OCI-LY1 (cell line): ENCODE measurements around the gene PGBD5.

Source experiments
- EZH2 ChIP-seq: fragments of 200-600 bp; sonication (generic), shearing (Covaris generic); IDR thresholded peaks from 2 replicates; pipeline ENCODE4 v1.8.0; 2017; ENCODE audit warnings: borderline replicate concordance, mixed run types, mild to moderate bottlenecking, antibody characterized with exemption, low read length, moderate library complexity, mixed read lengths
- TF ChIP-seq, protein P1 (sequence below): fragments of 200-600 bp; sonication (generic), shearing (Covaris generic); IDR thresholded peaks from 2 replicates; pipeline ENCODE4 v1.5.1; 2017; ENCODE audit warnings: mild to moderate bottlenecking, antibody characterized with exemption, low read length, moderate library complexity, mixed read lengths

- no peak for TF ChIP-seq EZH2
- TF ChIP-seq, protein P1, sequence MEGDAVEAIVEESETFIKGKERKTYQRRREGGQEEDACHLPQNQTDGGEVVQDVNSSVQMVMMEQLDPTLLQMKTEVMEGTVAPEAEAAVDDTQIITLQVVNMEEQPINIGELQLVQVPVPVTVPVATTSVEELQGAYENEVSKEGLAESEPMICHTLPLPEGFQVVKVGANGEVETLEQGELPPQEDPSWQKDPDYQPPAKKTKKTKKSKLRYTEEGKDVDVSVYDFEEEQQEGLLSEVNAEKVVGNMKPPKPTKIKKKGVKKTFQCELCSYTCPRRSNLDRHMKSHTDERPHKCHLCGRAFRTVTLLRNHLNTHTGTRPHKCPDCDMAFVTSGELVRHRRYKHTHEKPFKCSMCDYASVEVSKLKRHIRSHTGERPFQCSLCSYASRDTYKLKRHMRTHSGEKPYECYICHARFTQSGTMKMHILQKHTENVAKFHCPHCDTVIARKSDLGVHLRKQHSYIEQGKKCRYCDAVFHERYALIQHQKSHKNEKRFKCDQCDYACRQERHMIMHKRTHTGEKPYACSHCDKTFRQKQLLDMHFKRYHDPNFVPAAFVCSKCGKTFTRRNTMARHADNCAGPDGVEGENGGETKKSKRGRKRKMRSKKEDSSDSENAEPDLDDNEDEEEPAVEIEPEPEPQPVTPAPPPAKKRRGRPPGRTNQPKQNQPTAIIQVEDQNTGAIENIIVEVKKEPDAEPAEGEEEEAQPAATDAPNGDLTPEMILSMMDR = no peak
These were observed 144.6 kb downstream of the PGBD5 start for GRCh38 chr1:230281556-230281955.
